C4-2B (cell line): Measurements from ENCODE around the gene SHANK1.

Experiments
- CTCF ChIP-seq: fragments of 450-650 bp; conservative IDR thresholded peaks from 2 replicates; pipeline ENCODE4 v1.5.1; 2017; ENCODE audit warnings: mild to moderate bottlenecking
- ZFX ChIP-seq: fragments of 450-650 bp; IDR thresholded peaks from 2 replicates; pipeline ENCODE4 v1.6.1; 2017

GRCh38 chr19:50652722-50653121 lies 66.9 kb downstream of the SHANK1 start:
- TF ChIP-seq CTCF (no peak), ZFX (no peak)
